Panc1 (cell line): ENCODE measurements around the gene NR5A2. TPM values are rescaled to one million over a fixed set of nuclear protein-coding genes. Genes with fewer than 3 reads are reported as not detected.

Experiments
- ATAC-seq: fragments of 200-7000 bp; cut with Tn5 transposase; 2 replicates; pipeline ENCODE4 v1.9.1; 2020; ENCODE audit warnings: mild to moderate bottlenecking, moderate library complexity
- BruUV-seq: library from RNA; stranded (reverse); fragments of 400-500 nt; replicated peaks from 2 replicates; lab custom pipeline; 2021; lab: Mats Ljungman, UMichigan
- CTCF ChIA-PET: fragments of 300-600 bp; sonication (Branson Sonifier 250); formaldehyde crosslinking; loops from one replicate; lab custom pipeline; 2022; ENCODE audit warnings: antibody characterized with exemption; lab: Charles Lee
- POLR2A ChIA-PET: fragments of 300-600 bp; sonication (Branson Sonifier 250); formaldehyde crosslinking; loops from one replicate; lab custom pipeline; 2022; ENCODE audit warnings: antibody characterized with exemption; lab: Charles Lee
- DNase-seq: peaks from one replicate; pipeline ENCODE4 v3.0.0-alpha.2; 2010; ENCODE audit warnings: low read depth, low spot score
- H3K27ac ChIP-seq: 2 replicates; pipeline ENCODE4 v1.5.1; 2011; ENCODE audit warnings: mild to moderate bottlenecking, low read length, inconsistent platforms
- H3K27me3 ChIP-seq: fragments of 200-500 bp; sonication (Bioruptor generic); 2 replicates; pipeline ENCODE4 v1.6.0; 2014; ENCODE audit warnings: low read length, inconsistent platforms; ENCODE audit not compliant: control insufficient read depth, insufficient read depth
- H3K36me3 ChIP-seq: fragments of 200-500 bp; sonication (Bioruptor generic); 2 replicates; pipeline ENCODE4 v1.5.1; 2014; ENCODE audit warnings: inconsistent platforms, mild to moderate bottlenecking, low read length, moderate library complexity; ENCODE audit not compliant: control insufficient read depth, insufficient read depth
- H3K4me1 ChIP-seq: 2 replicates; pipeline ENCODE4 v1.5.1; 2011; ENCODE audit warnings: inconsistent platforms, mild to moderate bottlenecking, low read length, moderate library complexity; ENCODE audit not compliant: control insufficient read depth, insufficient read depth
- H3K4me3 ChIP-seq, 2 experiments: 2 replicates each; pipeline ENCODE4 v1.5.1; 2011 to 2012; ENCODE audit warnings: low read depth in 2 of 2, low read length in 2 of 2, mild to moderate bottlenecking in 2 of 2, inconsistent platforms in 1 of 2, moderate library complexity in 1 of 2
- H3K9me3 ChIP-seq: fragments of 200-500 bp; sonication (Bioruptor generic); 2 replicates; pipeline ENCODE4 v1.5.1; 2014; ENCODE audit warnings: low read depth, mild to moderate bottlenecking, inconsistent platforms, low read length, moderate library complexity; ENCODE audit not compliant: control insufficient read depth, insufficient read depth
- POLR2AphosphoS5 ChIP-seq: IDR thresholded peaks from 2 replicates; pipeline ENCODE4 v1.6.1; 2012; ENCODE audit warnings: mild to moderate bottlenecking, low read depth, low read length, moderate library complexity
- SIN3A ChIP-seq: IDR thresholded peaks from 2 replicates; pipeline ENCODE4 v1.6.1; 2012; ENCODE audit warnings: low read depth, mild to moderate bottlenecking, low read length, moderate library complexity, borderline replicate concordance; ENCODE audit not compliant: insufficient read depth
- TCF7L2 ChIP-seq: IDR thresholded peaks from 2 replicates; pipeline ENCODE4 v1.6.1; 2011; ENCODE audit warnings: mild to moderate bottlenecking, low read depth, low read length, inconsistent platforms
- in situ Hi-C: cut with HindIII; loops from 2 replicates; pipeline ENCODE4 v1.10.0; 2016; ENCODE audit warnings: low sequenced_read_pairs, low pct_unique_long_range_greater_than_20kb
- intact Hi-C: fragments of 100-400 bp; cut with micrococcal nuclease; formaldehyde crosslinking; loops from one replicate; pipeline ENCODE4 v1.10.0; 2022; ENCODE audit not compliant: unreplicated experiment
- total RNA-seq: library from RNA; stranded (reverse); gene quantifications from one replicate; pipeline ENCODE4 v1.2.1, GENCODE V29; 2021; ENCODE audit not compliant: unreplicated experiment
- TF ChIP-seq, protein P1 (sequence below): fragments of 450-650 bp; IDR thresholded peaks from 2 replicates; pipeline ENCODE4 v1.5.1; 2017; ENCODE audit warnings: mild to moderate bottlenecking
- TF ChIP-seq, protein P2 (sequence below), 2 experiments: IDR thresholded peaks; 2 replicates each; pipeline ENCODE4 v1.6.1; 2011 to 2012; ENCODE audit warnings: low read depth in 2 of 2, control low read depth in 1 of 2, low read length in 1 of 2, mild to moderate bottlenecking in 1 of 2, moderate library complexity in 1 of 2; ENCODE audit not compliant: insufficient read depth in 1 of 2

Gene NR5A2
- total RNA-seq, 1 experiment from 2014 or later = 4.3 TPM

DNA sequence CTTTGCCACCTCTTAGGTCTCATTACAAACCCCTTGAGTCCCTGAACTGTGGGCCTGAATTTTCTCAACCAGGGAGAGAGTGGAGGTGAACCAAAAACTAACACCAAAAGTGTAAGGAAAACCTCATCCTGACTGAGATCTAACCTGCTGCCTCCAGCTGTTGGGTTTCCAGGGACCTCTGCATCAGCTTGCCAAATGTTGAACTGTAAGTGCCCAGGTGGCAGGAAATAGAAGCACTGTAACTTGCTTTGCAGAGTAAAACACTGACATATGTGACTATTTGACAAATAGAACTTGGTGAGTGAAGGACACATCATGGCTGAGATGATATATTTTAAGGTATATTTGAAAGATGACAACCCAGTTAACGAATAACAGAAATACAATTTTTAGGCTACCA, 48.4 kb upstream of the NR5A2 start:
- DNase-seq = no peak
- no peaks in the 10 kb centered on the region for H3K27me3 ChIP-seq
- POLR2A ChIA-PET = interaction anchor here (0.6 kb wide), 1 partner anchor 189 kb away, joined by 8 read pairs; no protein-coding TSS in a partner anchor
- intact Hi-C loops = no loop called here
- H3K36me3 ChIP-seq = no peaks in the 10 kb centered on the region
- TF ChIP-seq, protein P1, sequence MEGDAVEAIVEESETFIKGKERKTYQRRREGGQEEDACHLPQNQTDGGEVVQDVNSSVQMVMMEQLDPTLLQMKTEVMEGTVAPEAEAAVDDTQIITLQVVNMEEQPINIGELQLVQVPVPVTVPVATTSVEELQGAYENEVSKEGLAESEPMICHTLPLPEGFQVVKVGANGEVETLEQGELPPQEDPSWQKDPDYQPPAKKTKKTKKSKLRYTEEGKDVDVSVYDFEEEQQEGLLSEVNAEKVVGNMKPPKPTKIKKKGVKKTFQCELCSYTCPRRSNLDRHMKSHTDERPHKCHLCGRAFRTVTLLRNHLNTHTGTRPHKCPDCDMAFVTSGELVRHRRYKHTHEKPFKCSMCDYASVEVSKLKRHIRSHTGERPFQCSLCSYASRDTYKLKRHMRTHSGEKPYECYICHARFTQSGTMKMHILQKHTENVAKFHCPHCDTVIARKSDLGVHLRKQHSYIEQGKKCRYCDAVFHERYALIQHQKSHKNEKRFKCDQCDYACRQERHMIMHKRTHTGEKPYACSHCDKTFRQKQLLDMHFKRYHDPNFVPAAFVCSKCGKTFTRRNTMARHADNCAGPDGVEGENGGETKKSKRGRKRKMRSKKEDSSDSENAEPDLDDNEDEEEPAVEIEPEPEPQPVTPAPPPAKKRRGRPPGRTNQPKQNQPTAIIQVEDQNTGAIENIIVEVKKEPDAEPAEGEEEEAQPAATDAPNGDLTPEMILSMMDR = no peak
- TF ChIP-seq SIN3A = no peak
- TF ChIP-seq POLR2AphosphoS5 = no peak
- no peak for TF ChIP-seq TCF7L2
- TF ChIP-seq, protein P2, sequence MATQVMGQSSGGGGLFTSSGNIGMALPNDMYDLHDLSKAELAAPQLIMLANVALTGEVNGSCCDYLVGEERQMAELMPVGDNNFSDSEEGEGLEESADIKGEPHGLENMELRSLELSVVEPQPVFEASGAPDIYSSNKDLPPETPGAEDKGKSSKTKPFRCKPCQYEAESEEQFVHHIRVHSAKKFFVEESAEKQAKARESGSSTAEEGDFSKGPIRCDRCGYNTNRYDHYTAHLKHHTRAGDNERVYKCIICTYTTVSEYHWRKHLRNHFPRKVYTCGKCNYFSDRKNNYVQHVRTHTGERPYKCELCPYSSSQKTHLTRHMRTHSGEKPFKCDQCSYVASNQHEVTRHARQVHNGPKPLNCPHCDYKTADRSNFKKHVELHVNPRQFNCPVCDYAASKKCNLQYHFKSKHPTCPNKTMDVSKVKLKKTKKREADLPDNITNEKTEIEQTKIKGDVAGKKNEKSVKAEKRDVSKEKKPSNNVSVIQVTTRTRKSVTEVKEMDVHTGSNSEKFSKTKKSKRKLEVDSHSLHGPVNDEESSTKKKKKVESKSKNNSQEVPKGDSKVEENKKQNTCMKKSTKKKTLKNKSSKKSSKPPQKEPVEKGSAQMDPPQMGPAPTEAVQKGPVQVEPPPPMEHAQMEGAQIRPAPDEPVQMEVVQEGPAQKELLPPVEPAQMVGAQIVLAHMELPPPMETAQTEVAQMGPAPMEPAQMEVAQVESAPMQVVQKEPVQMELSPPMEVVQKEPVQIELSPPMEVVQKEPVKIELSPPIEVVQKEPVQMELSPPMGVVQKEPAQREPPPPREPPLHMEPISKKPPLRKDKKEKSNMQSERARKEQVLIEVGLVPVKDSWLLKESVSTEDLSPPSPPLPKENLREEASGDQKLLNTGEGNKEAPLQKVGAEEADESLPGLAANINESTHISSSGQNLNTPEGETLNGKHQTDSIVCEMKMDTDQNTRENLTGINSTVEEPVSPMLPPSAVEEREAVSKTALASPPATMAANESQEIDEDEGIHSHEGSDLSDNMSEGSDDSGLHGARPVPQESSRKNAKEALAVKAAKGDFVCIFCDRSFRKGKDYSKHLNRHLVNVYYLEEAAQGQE (IDR thresholded peaks at IDR 0.05; ENCODE audit: insufficient read depth in 1 of 2, low read depth in 2 of 2, low read length in 1 of 2) = no peak
- CTCF ChIA-PET = no interaction called here
- no peaks in the 10 kb centered on the region for H3K9me3 ChIP-seq
- BruUV-seq = no TSS peak
- H3K4me3 ChIP-seq = no peak overlapping the region
- ATAC-seq = no peak
- no peaks in the 10 kb centered on the region for H3K4me1 ChIP-seq
- in situ Hi-C loops = no loop called here
- no peak overlapping the region for H3K27ac ChIP-seq

DNA sequence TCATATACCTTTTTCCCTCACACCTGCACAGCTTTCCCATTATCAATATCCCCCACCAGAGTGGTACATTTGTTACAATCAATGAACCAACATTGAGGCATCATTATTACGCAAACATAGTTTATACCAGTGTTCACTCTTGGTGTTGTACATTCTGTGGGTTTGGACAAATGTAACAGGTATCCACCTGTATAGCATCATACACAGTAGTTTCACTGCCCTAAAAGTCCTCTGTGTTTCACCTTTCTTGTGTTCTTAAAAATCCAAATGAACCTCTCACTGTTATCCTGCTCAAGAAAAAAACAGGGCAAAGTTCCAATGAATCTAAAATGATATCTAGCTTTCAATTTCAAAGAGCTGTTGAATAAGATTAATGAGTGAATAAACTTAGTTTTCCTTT, 45.9 kb upstream of the NR5A2 start:
- Histone ChIP-seq H3K4me3 (no peak overlapping the region), H3K27ac (no peak overlapping the region), H3K27me3 (no peaks in the 10 kb centered on the region), H3K4me1 (no peaks in the 10 kb centered on the region), H3K36me3 (no peaks in the 10 kb centered on the region), H3K9me3 (no peaks in the 10 kb centered on the region)
- BruUV-seq = no TSS peak
- DNase-seq (no peak), ATAC-seq (no peak)
- intact Hi-C loops = no loop called here
- ChIA-PET CTCF (no interaction called here), POLR2A (no interaction called here)
- in situ Hi-C loops = no loop called here
- no peak for TF ChIP-seq TCF7L2
- TF ChIP-seq, protein P1 = no peak
- TF ChIP-seq POLR2AphosphoS5 = no peak
- no peak for TF ChIP-seq SIN3A
- TF ChIP-seq, protein P2 (IDR thresholded peaks at IDR 0.05; ENCODE audit: insufficient read depth in 1 of 2, low read depth in 2 of 2, low read length in 1 of 2) = no peak
